HAP-1 (cell line): ENCODE measurements around the gene NSD1.
"Not testable (repeated sequence)": the region's sequence is repeated elsewhere in the genome, so short reads cannot be mapped to it uniquely, and the experiment has no call there.

Experiments
- DNase-seq, 2 experiments: peaks; one replicate each; pipeline ENCODE4 v3.0.0-alpha.2; 2016 to 2020; ENCODE audit warnings: low spot score in 2 of 2
- H3K27me3 ChIP-seq: fragments of 250-450 bp; sonication (Bioruptor Pico); 2 replicates; pipeline ENCODE4 v1.5.1; 2020; ENCODE audit warnings: low read depth, mild to moderate bottlenecking, moderate library complexity
- H3K36me3 ChIP-seq: fragments of 250-450 bp; sonication (Bioruptor Pico); replicated peaks from 2 replicates; pipeline ENCODE4 v1.5.1; 2020; ENCODE audit warnings: mild to moderate bottlenecking
- H3K4me1 ChIP-seq: fragments of 250-450 bp; sonication (Bioruptor Pico); 2 replicates; pipeline ENCODE4 v1.5.1; 2020; ENCODE audit warnings: mild to moderate bottlenecking
- H3K4me3 ChIP-seq: fragments of 250-450 bp; sonication (Bioruptor Pico); 2 replicates; pipeline ENCODE4 v1.5.1; 2020; ENCODE audit warnings: mild to moderate bottlenecking, moderate library complexity
- H3K9me3 ChIP-seq: fragments of 250-450 bp; sonication (Bioruptor Pico); 2 replicates; pipeline ENCODE4 v1.5.1; 2020; ENCODE audit warnings: mild to moderate bottlenecking, moderate library complexity
- in situ Hi-C: fragments of 300-500 bp; cut with MboI; formaldehyde crosslinking; loops from 3 replicates; pipeline ENCODE4 v1.14.3; 2020; ENCODE audit warnings: low sequenced_read_pairs, inconsistent platforms, mixed read lengths

NSD1 gene

GRCh38 chr5:177146891-177147638 lies 13.5 kb downstream of the NSD1 start:
- Histone ChIP-seq H3K4me1 (peaks cover 2% of the 10 kb centered on the region; the same call in 1 of the 2 replicates), H3K9me3 (no peaks in the 10 kb centered on the region), H3K27me3 (no peaks in the 10 kb centered on the region), H3K36me3 (peaks cover 58% of the 10 kb centered on the region), H3K4me3 (no peak overlapping the region)
- in situ Hi-C loops: no loop called here
- no peak for DNase-seq

GRCh38 chr5:177150061-177150460 lies 16.5 kb downstream of the NSD1 start:
- DNase-seq, H3K9me3 ChIP-seq, H3K4me3 ChIP-seq, in situ Hi-C loops, H3K4me1 ChIP-seq, H3K27me3 ChIP-seq: not testable (repeated sequence)
- H3K36me3 ChIP-seq: peaks cover 39% of the 10 kb centered on the region

- no peaks in the 10 kb centered on the region for H3K9me3 ChIP-seq
- peaks cover 8% of the 10 kb centered on the region for H3K36me3 ChIP-seq
- no peak for DNase-seq
- in situ Hi-C loops: no loop called here
- no peak overlapping the region for H3K4me3 ChIP-seq
- H3K27me3 ChIP-seq: no peaks in the 10 kb centered on the region
- H3K4me1 ChIP-seq: no peaks in the 10 kb centered on the region
Observed at GRCh38 chr5:177154003-177154643, 20.6 kb downstream of the NSD1 start.

GRCh38 chr5:177162379-177162778 lies 28.8 kb downstream of the NSD1 start:
- no peak overlapping the region for H3K4me3 ChIP-seq
- H3K9me3 ChIP-seq: no peaks in the 10 kb centered on the region
- H3K36me3 ChIP-seq: peaks cover 14% of the 10 kb centered on the region
- no peak for DNase-seq
- in situ Hi-C loops: no loop called here
- no peaks in the 10 kb centered on the region for H3K27me3 ChIP-seq
- H3K4me1 ChIP-seq: no peaks in the 10 kb centered on the region

- no peak for DNase-seq
- in situ Hi-C loops: no loop called here
- Histone ChIP-seq H3K27me3 (no peaks in the 10 kb centered on the region), H3K9me3 (no peaks in the 10 kb centered on the region), H3K4me3 (no peak overlapping the region), H3K36me3 (peaks cover 17% of the 10 kb centered on the region), H3K4me1 (no peaks in the 10 kb centered on the region)
Observed at GRCh38 chr5:177163500-177163899, 29.9 kb downstream of the NSD1 start.

- Histone ChIP-seq H3K4me3 (no peak overlapping the region), H3K9me3 (no peaks in the 10 kb centered on the region), H3K27me3 (no peaks in the 10 kb centered on the region), H3K36me3 (peaks cover 28% of the 10 kb centered on the region), H3K4me1 (no peaks in the 10 kb centered on the region)
- in situ Hi-C loops: no loop called here
- no peak for DNase-seq
Observed at GRCh38 chr5:177169271-177169670, 35.7 kb downstream of the NSD1 start.

- Histone ChIP-seq H3K27me3 (no peaks in the 10 kb centered on the region), H3K4me1 (no peaks in the 10 kb centered on the region), H3K36me3 (peaks cover 27% of the 10 kb centered on the region), H3K4me3 (no peak overlapping the region), H3K9me3 (no peaks in the 10 kb centered on the region)
- in situ Hi-C loops: no loop called here
- no peak for DNase-seq
Observed at GRCh38 chr5:177171961-177172360, 38.4 kb downstream of the NSD1 start.

GRCh38 chr5:177175336-177175735 lies 41.8 kb downstream of the NSD1 start:
- Histone ChIP-seq H3K27me3 (no peaks in the 10 kb centered on the region), H3K4me1 (no peaks in the 10 kb centered on the region), H3K9me3 (no peaks in the 10 kb centered on the region), H3K36me3 (peaks cover 19% of the 10 kb centered on the region), H3K4me3 (no peak overlapping the region)
- DNase-seq: no peak
- in situ Hi-C loops: no loop called here

GRCh38 chr5:177176175-177176711 lies 42.7 kb downstream of the NSD1 start:
- no peak overlapping the region for H3K4me3 ChIP-seq
- H3K4me1 ChIP-seq: no peaks in the 10 kb centered on the region
- DNase-seq: no peak
- in situ Hi-C loops: no loop called here
- H3K9me3 ChIP-seq: no peaks in the 10 kb centered on the region
- H3K27me3 ChIP-seq: no peaks in the 10 kb centered on the region
- peaks cover 19% of the 10 kb centered on the region for H3K36me3 ChIP-seq

- H3K27me3 ChIP-seq, DNase-seq, in situ Hi-C loops, H3K4me3 ChIP-seq, H3K9me3 ChIP-seq, H3K4me1 ChIP-seq: not testable (repeated sequence)
- H3K36me3 ChIP-seq: peaks cover 12% of the 10 kb centered on the region
Observed at GRCh38 chr5:177177847-177178437, 44.4 kb downstream of the NSD1 start.

- Histone ChIP-seq H3K4me3 (no peak overlapping the region), H3K9me3 (no peaks in the 10 kb centered on the region), H3K27me3 (no peaks in the 10 kb centered on the region), H3K4me1 (no peaks in the 10 kb centered on the region), H3K36me3 (peaks cover 12% of the 10 kb centered on the region)
- in situ Hi-C loops: no loop called here
- DNase-seq: no peak
Observed at GRCh38 chr5:177178733-177179304, 45.2 kb downstream of the NSD1 start.

GRCh38 chr5:177179431-177179830 lies 45.9 kb downstream of the NSD1 start:
- Histone ChIP-seq H3K4me3 (no peak overlapping the region), H3K36me3 (peaks cover 12% of the 10 kb centered on the region), H3K27me3 (no peaks in the 10 kb centered on the region), H3K9me3 (no peaks in the 10 kb centered on the region), H3K4me1 (peaks cover 2% of the 10 kb centered on the region; the same call in 1 of the 2 replicates)
- no peak for DNase-seq
- in situ Hi-C loops: no loop called here

- H3K4me3 ChIP-seq: no peak overlapping the region
- no peaks in the 10 kb centered on the region for H3K9me3 ChIP-seq
- H3K27me3 ChIP-seq: no peaks in the 10 kb centered on the region
- H3K4me1 ChIP-seq: peaks cover 2% of the 10 kb centered on the region
- in situ Hi-C loops: no loop called here
- DNase-seq: no peak
- peaks cover 6% of the 10 kb centered on the region; the same call in 1 of the 2 replicates for H3K36me3 ChIP-seq
Observed at GRCh38 chr5:177183142-177183541, 49.6 kb downstream of the NSD1 start.
